ENCODE results near the gene CSNK2A1. TPM values are rescaled to one million over a fixed set of nuclear protein-coding genes. Genes with fewer than 3 reads are reported as not detected.

CSNK2A1 gene
- total RNA-seq, 6 experiments from 2014 or later = 124 to 150 (median 135) TPM

GRCh38 chr20:475463-476357, 67.9 kb downstream of the CSNK2A1 start:
- Mint-ChIP-seq H3K4me3 (no peak overlapping the region), H3K36me3 (ENCODE audit: low read depth) (peaks cover 27% of the 10 kb centered on the region), H3K27ac (no peak overlapping the region), H3K27me3 (ENCODE audit: insufficient read depth) (peaks cover 4% of the 10 kb centered on the region), H3K4me1 (ENCODE audit: low read depth) (peaks cover 13% of the 10 kb centered on the region), H3K9me3 (peaks cover 2% of the 10 kb centered on the region; the same call in 1 of the 2 replicates)
- no peak for TF ChIP-seq CTCF (IDR thresholded peaks at IDR 0.05)
- no peak for DNase-seq

- Mint-ChIP-seq H3K36me3 (ENCODE audit: low read depth) (peaks cover 24% of the 10 kb centered on the region), H3K27me3 (ENCODE audit: insufficient read depth) (peaks cover 5% of the 10 kb centered on the region), H3K4me3 (no peak overlapping the region), H3K4me1 (ENCODE audit: low read depth) (peaks cover 12% of the 10 kb centered on the region), H3K27ac (no peak overlapping the region), H3K9me3 (peaks cover 12% of the 10 kb centered on the region)
- TF ChIP-seq CTCF (IDR thresholded peaks at IDR 0.05) = no peak
- no peak for DNase-seq
Observed at GRCh38 chr20:474581-474980, 69.0 kb downstream of the CSNK2A1 start.

GRCh38 chr20:472889-473292, 70.7 kb downstream of the CSNK2A1 start:
- peaks cover 14% of the 10 kb centered on the region for H3K27me3 Mint-ChIP-seq (ENCODE audit: insufficient read depth)
- no peak overlapping the region for H3K4me3 Mint-ChIP-seq
- DNase-seq = no peak
- H3K9me3 Mint-ChIP-seq = peaks cover 20% of the 10 kb centered on the region
- H3K27ac Mint-ChIP-seq = no peak overlapping the region
- peaks cover 23% of the 10 kb centered on the region for H3K36me3 Mint-ChIP-seq (ENCODE audit: low read depth)
- no peaks in the 10 kb centered on the region for H3K4me1 Mint-ChIP-seq (ENCODE audit: low read depth)
- TF ChIP-seq CTCF (IDR thresholded peaks at IDR 0.05) = no peak

GRCh38 chr20:472137-472846, 71.3 kb downstream of the CSNK2A1 start:
- Mint-ChIP-seq H3K27ac (no peak overlapping the region), H3K4me1 (ENCODE audit: low read depth) (no peaks in the 10 kb centered on the region), H3K9me3 (peaks cover 26% of the 10 kb centered on the region), H3K27me3 (ENCODE audit: insufficient read depth) (peaks cover 15% of the 10 kb centered on the region), H3K36me3 (ENCODE audit: low read depth) (peaks cover 28% of the 10 kb centered on the region), H3K4me3 (no peak overlapping the region)
- no peak for TF ChIP-seq CTCF (IDR thresholded peaks at IDR 0.05)
- no peak for DNase-seq

- no peak for DNase-seq
- Mint-ChIP-seq H3K27me3 (ENCODE audit: insufficient read depth) (peaks cover 22% of the 10 kb centered on the region), H3K27ac (no peak overlapping the region), H3K9me3 (peaks cover 28% of the 10 kb centered on the region), H3K36me3 (ENCODE audit: low read depth) (peaks cover 25% of the 10 kb centered on the region), H3K4me3 (no peak overlapping the region), H3K4me1 (ENCODE audit: low read depth) (no peaks in the 10 kb centered on the region)
- TF ChIP-seq CTCF (IDR thresholded peaks at IDR 0.05) = no peak
Observed at GRCh38 chr20:469746-470490, 73.7 kb downstream of the CSNK2A1 start.

All from HFFc6 (cell line).